ENCODE results near the gene PDE6G.

- TF ChIP-seq, protein P1, sequence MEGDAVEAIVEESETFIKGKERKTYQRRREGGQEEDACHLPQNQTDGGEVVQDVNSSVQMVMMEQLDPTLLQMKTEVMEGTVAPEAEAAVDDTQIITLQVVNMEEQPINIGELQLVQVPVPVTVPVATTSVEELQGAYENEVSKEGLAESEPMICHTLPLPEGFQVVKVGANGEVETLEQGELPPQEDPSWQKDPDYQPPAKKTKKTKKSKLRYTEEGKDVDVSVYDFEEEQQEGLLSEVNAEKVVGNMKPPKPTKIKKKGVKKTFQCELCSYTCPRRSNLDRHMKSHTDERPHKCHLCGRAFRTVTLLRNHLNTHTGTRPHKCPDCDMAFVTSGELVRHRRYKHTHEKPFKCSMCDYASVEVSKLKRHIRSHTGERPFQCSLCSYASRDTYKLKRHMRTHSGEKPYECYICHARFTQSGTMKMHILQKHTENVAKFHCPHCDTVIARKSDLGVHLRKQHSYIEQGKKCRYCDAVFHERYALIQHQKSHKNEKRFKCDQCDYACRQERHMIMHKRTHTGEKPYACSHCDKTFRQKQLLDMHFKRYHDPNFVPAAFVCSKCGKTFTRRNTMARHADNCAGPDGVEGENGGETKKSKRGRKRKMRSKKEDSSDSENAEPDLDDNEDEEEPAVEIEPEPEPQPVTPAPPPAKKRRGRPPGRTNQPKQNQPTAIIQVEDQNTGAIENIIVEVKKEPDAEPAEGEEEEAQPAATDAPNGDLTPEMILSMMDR (IDR thresholded peaks at IDR 0.05): no peak
- no peak for TF ChIP-seq POLR2A (IDR thresholded peaks at IDR 0.05; ENCODE audit: low read depth)
- no peak for TF ChIP-seq EP300 (IDR thresholded peaks at IDR 0.05)
Measured at GRCh38 chr17:81641825-81642489, 14.4 kb downstream of the PDE6G start.
